CD4-positive, alpha-beta memory T cell (primary cell): ENCODE results near the gene CAPN1. TPM values are rescaled to one million over a fixed set of nuclear protein-coding genes. Genes with fewer than 3 reads are reported as not detected.

Experiments
- CTCF ChIA-PET: fragments of 350-600 bp; sonication (Branson Sonifier 250); formaldehyde crosslinking; loops from one replicate; lab custom pipeline; 2021; ENCODE audit warnings: inconsistent platforms; ENCODE audit not compliant: partially characterized antibody; lab: Charles Lee
- POLR2A ChIA-PET: fragments of 350-600 bp; sonication (Branson Sonifier 250); formaldehyde crosslinking; loops from one replicate; lab custom pipeline; 2021; ENCODE audit not compliant: partially characterized antibody; lab: Charles Lee
- DNase-seq, 5 donors: peaks; one replicate each; pipeline versions ENCODE4 v3.0.0 to v3.0.0-alpha.2; 2020 to 2022; ENCODE audit warnings: mixed read lengths in 1 of 5
- H3K27ac ChIP-seq: one replicate; pipeline ENCODE4 v1.7.0; 2013; ENCODE audit warnings: low read depth, low read length
- H3K27me3 ChIP-seq: 2 replicates; pipeline ENCODE4 v1.7.0; 2013; ENCODE audit warnings: mild to moderate bottlenecking, low read length, moderate library complexity; ENCODE audit not compliant: insufficient read depth
- H3K36me3 ChIP-seq: 2 replicates; pipeline ENCODE4 v1.7.0; 2013; ENCODE audit warnings: mild to moderate bottlenecking, low read length, moderate library complexity; ENCODE audit not compliant: insufficient read depth
- H3K4me1 ChIP-seq: 2 replicates; pipeline ENCODE4 v1.7.0; 2013; ENCODE audit warnings: mild to moderate bottlenecking, low read length, moderate library complexity; ENCODE audit not compliant: insufficient read depth
- H3K4me3 ChIP-seq, 2 donors: one replicate each; pipeline ENCODE4 v1.7.0; 2013; ENCODE audit warnings: low read length in 2 of 2, mild to moderate bottlenecking in 1 of 2
- H3K9me3 ChIP-seq, 2 donors: one replicate each; pipeline ENCODE4 v1.7.0; 2013; ENCODE audit warnings: low read length in 2 of 2, control low read depth in 1 of 2; ENCODE audit not compliant: control insufficient read depth in 1 of 2
- H3K27ac Mint-ChIP-seq, 7 donors: one replicate each; pipeline ENCODE4 v1.8.0; 2020 to 2021; ENCODE audit warnings: mixed read lengths in 7 of 7, mild to moderate bottlenecking in 6 of 7, inconsistent platforms in 3 of 7, moderate library complexity in 3 of 7
- H3K27me3 Mint-ChIP-seq, 2 donors: one replicate each; pipeline ENCODE4 v1.8.0; 2020 to 2021; ENCODE audit warnings: mixed read lengths in 2 of 2
- H3K36me3 Mint-ChIP-seq, 2 donors: one replicate each; pipeline ENCODE4 v1.8.0; 2020 to 2021; ENCODE audit warnings: mixed read lengths in 2 of 2, inconsistent platforms in 1 of 2, mild to moderate bottlenecking in 1 of 2
- H3K4me1 Mint-ChIP-seq, 4 donors: one replicate each; pipeline ENCODE4 v1.8.0; 2020 to 2021; ENCODE audit warnings: mixed read lengths in 4 of 4, mild to moderate bottlenecking in 1 of 4
- H3K4me3 Mint-ChIP-seq, 8 donors: one replicate each; pipeline ENCODE4 v1.8.0; 2020 to 2021; ENCODE audit warnings: mixed read lengths in 8 of 8, mild to moderate bottlenecking in 7 of 8, moderate library complexity in 6 of 8, inconsistent platforms in 3 of 8
- H3K9me3 Mint-ChIP-seq, 8 donors: one replicate each; pipeline ENCODE4 v1.8.0; 2020 to 2021; ENCODE audit warnings: mixed read lengths in 8 of 8, mild to moderate bottlenecking in 5 of 8, inconsistent platforms in 3 of 8, moderate library complexity in 1 of 8
- intact Hi-C: fragments of 100-400 bp; cut with micrococcal nuclease; formaldehyde crosslinking; loops from one replicate; pipeline ENCODE4 v1.15.1; 2023
- polyA plus RNA-seq, 2 donors: library from polyadenylated mRNA; unstranded; fragments of 300-500 nt; fragmentation: Illumina TruSeq; gene quantifications; one replicate each; pipeline ENCODE4 v1.2.3, GENCODE V29; 2021
- total RNA-seq, 2 experiments: library from RNA; stranded (reverse); gene quantifications; one replicate each; pipeline ENCODE4 v1.2.3, GENCODE V29; 2021

The CAPN1 gene
- total and polyA plus RNA-seq, 4 experiments from 2014 or later: 115 to 141 (median 131) TPM

- no peak overlapping the region for H3K4me3 Mint-ChIP-seq
- no peaks in the 10 kb centered on the region for H3K36me3 ChIP-seq
- H3K4me1 ChIP-seq: peaks cover 23% of the 10 kb centered on the region
- no peaks in the 10 kb centered on the region for H3K27me3 ChIP-seq
- no peaks in the 10 kb centered on the region for H3K9me3 Mint-ChIP-seq
- ChIA-PET CTCF (no interaction called here), POLR2A (no interaction called here)
- no peak overlapping the region for H3K4me3 ChIP-seq
- peaks cover 14 to 41% (median 27%) of the 10 kb centered on the region in 4 donors for H3K4me1 Mint-ChIP-seq
- H3K36me3 Mint-ChIP-seq: no peaks in the 10 kb centered on the region
- DNase-seq: no peak
- no peak overlapping the region for H3K27ac ChIP-seq
- intact Hi-C loops: no loop called here
- H3K27ac Mint-ChIP-seq: no peak overlapping the region
- no peaks in the 10 kb centered on the region for H3K27me3 Mint-ChIP-seq
- no peaks in the 10 kb centered on the region for H3K9me3 ChIP-seq
Measured at GRCh38 chr11:65217441-65218423, 36.0 kb downstream of the CAPN1 start.

- H3K9me3 Mint-ChIP-seq: no peaks in the 10 kb centered on the region
- H3K4me3 Mint-ChIP-seq: no peak overlapping the region
- H3K27me3 ChIP-seq: no peaks in the 10 kb centered on the region
- no peaks in the 10 kb centered on the region for H3K27me3 Mint-ChIP-seq
- H3K36me3 Mint-ChIP-seq: no peaks in the 10 kb centered on the region
- no peak overlapping the region for H3K4me3 ChIP-seq
- no peak overlapping the region for H3K27ac ChIP-seq
- ChIA-PET CTCF (no interaction called here), POLR2A (no interaction called here)
- DNase-seq: no peak
- H3K9me3 ChIP-seq: no peaks in the 10 kb centered on the region
- peaks cover 20% of the 10 kb centered on the region for H3K4me1 ChIP-seq
- no peaks in the 10 kb centered on the region for H3K36me3 ChIP-seq
- intact Hi-C loops: no loop called here
- H3K4me1 Mint-ChIP-seq: peaks cover 11 to 34% (median 23%) of the 10 kb centered on the region in 4 donors
- H3K27ac Mint-ChIP-seq: peak overlapping the region in 1 of 7 donors; percentile 46
Measured at GRCh38 chr11:65218446-65218845, 36.7 kb downstream of the CAPN1 start.

GRCh38 chr11:65219930-65220213 is 38.1 kb downstream of the CAPN1 start:
- H3K27ac Mint-ChIP-seq: peak overlapping the region in 2 of 7 donors; percentile 27 to 82
- Histone ChIP-seq H3K36me3 (no peaks in the 10 kb centered on the region), H3K27ac (no peak overlapping the region), H3K27me3 (peaks cover 2% of the 10 kb centered on the region), H3K4me1 (peaks cover 12% of the 10 kb centered on the region), H3K4me3 (no peak overlapping the region), H3K9me3 (no peaks in the 10 kb centered on the region)
- no peaks in the 10 kb centered on the region for H3K9me3 Mint-ChIP-seq
- no peaks in the 10 kb centered on the region for H3K36me3 Mint-ChIP-seq
- H3K4me3 Mint-ChIP-seq: peak overlapping the region in 1 of 8 donors; percentile 10
- H3K4me1 Mint-ChIP-seq: peaks cover 10 to 21% (median 16%) of the 10 kb centered on the region in 4 donors
- DNase-seq: no peak
- H3K27me3 Mint-ChIP-seq: no peaks in the 10 kb centered on the region
- ChIA-PET CTCF (interaction anchor here (1.0 to 1.1 kb wide), 2 partner anchors 15 to 109 kb away, joined by 3 to 4 read pairs; no protein-coding TSS in a partner anchor), POLR2A (no interaction called here)
- intact Hi-C loops: no loop called here

GRCh38 chr11:65221026-65221425 is 39.3 kb downstream of the CAPN1 start:
- Histone ChIP-seq H3K4me1 (peaks cover 22% of the 10 kb centered on the region), H3K27me3 (peaks cover 7% of the 10 kb centered on the region), H3K36me3 (no peaks in the 10 kb centered on the region), H3K27ac (no peak overlapping the region), H3K4me3 (no peak overlapping the region), H3K9me3 (no peaks in the 10 kb centered on the region)
- intact Hi-C loops: no loop called here
- DNase-seq: no peak
- no peak overlapping the region for H3K4me3 Mint-ChIP-seq
- H3K27me3 Mint-ChIP-seq: peaks cover 1 to 6% of the 10 kb centered on the region in 2 donors
- POLR2A ChIA-PET: no interaction called here
- CTCF ChIA-PET: interaction anchor here (0.7 to 2.6 kb wide), 2 partner anchors 109 to 1581 kb away, joined by 3 to 12 read pairs; no protein-coding TSS in a partner anchor
- no peaks in the 10 kb centered on the region for H3K36me3 Mint-ChIP-seq
- H3K9me3 Mint-ChIP-seq: no peaks in the 10 kb centered on the region
- peak overlapping the region in 1 of 7 donors; percentile 13 for H3K27ac Mint-ChIP-seq
- peaks cover 12 to 24% (median 16%) of the 10 kb centered on the region in 4 donors for H3K4me1 Mint-ChIP-seq

- no peaks in the 10 kb centered on the region for H3K9me3 ChIP-seq
- no peak overlapping the region for H3K27ac ChIP-seq
- no peak overlapping the region for H3K4me3 Mint-ChIP-seq
- POLR2A ChIA-PET: no interaction called here
- H3K9me3 Mint-ChIP-seq: no peaks in the 10 kb centered on the region
- no peak for DNase-seq
- H3K4me1 ChIP-seq: peaks cover 25% of the 10 kb centered on the region
- intact Hi-C loops: no loop called here
- CTCF ChIA-PET: interaction anchor here (2.6 to 5.5 kb wide), 2 partner anchors 92 to 107 kb away, joined by 12 to 103 read pairs; partner anchors contain the start of gene CDC42EP2
- H3K4me1 Mint-ChIP-seq: peaks cover 16 to 25% (median 18%) of the 10 kb centered on the region in 4 donors
- peaks cover 5 to 10% of the 10 kb centered on the region in 2 donors for H3K27me3 Mint-ChIP-seq
- H3K36me3 Mint-ChIP-seq: no peaks in the 10 kb centered on the region
- H3K27ac Mint-ChIP-seq: no peak overlapping the region
- H3K36me3 ChIP-seq: no peaks in the 10 kb centered on the region
- H3K27me3 ChIP-seq: peaks cover 7% of the 10 kb centered on the region
- H3K4me3 ChIP-seq: no peak overlapping the region
Measured at GRCh38 chr11:65223011-65223410, 41.3 kb downstream of the CAPN1 start.

GRCh38 chr11:65224930-65225278 is 43.2 kb downstream of the CAPN1 start:
- peaks cover 7% of the 10 kb centered on the region for H3K27me3 ChIP-seq
- Mint-ChIP-seq H3K9me3 (no peaks in the 10 kb centered on the region), H3K4me3 (peak overlapping the region in 1 of 8 donors; percentile 57), H3K36me3 (no peaks in the 10 kb centered on the region), H3K4me1 (peaks cover 6 to 13% (median 8%) of the 10 kb centered on the region in 4 donors), H3K27ac (peak overlapping the region in 1 of 7 donors; percentile 8), H3K27me3 (peaks cover 5 to 14% of the 10 kb centered on the region in 2 donors)
- CTCF ChIA-PET: interaction anchor here (0.7 to 5.7 kb wide), 10 partner anchors 19 to 369 kb away, joined by 3 to 103 read pairs (median 4); partner anchors contain the start of genes CDC42EP2 and DPF2
- H3K4me1 ChIP-seq: peaks cover 18% of the 10 kb centered on the region
- intact Hi-C loops: loop anchor here (1.0 to 5.0 kb wide), 2 partner anchors 90 to 107 kb away; partner anchors contain the start of gene DPF2
- POLR2A ChIA-PET: interaction anchor here (1.1 to 1.6 kb wide), 5 partner anchors 37 to 110 kb away, joined by 3 to 8 read pairs (median 4); partner anchors contain the start of genes CDC42EP2 and POLA2
- H3K36me3 ChIP-seq: no peaks in the 10 kb centered on the region
- H3K9me3 ChIP-seq: no peaks in the 10 kb centered on the region
- no peak overlapping the region for H3K27ac ChIP-seq
- H3K4me3 ChIP-seq: no peak overlapping the region
- no peak for DNase-seq
